Activated naive CD8-positive, alpha-beta T cell (primary cell): Measurements from ENCODE around the gene PRR20E.
"Not testable (repeated sequence)": the region's sequence is repeated elsewhere in the genome, so short reads cannot be mapped to it uniquely, and the experiment has no call there.

Experiments
- H3K27ac Mint-ChIP-seq: one replicate; pipeline ENCODE4 v1.8.0; 2021; ENCODE audit warnings: mixed read lengths
- H3K27me3 Mint-ChIP-seq: one replicate; pipeline ENCODE4 v1.8.0; 2021; ENCODE audit warnings: mixed read lengths
- H3K36me3 Mint-ChIP-seq: one replicate; pipeline ENCODE4 v1.8.0; 2021; ENCODE audit warnings: mixed read lengths
- H3K4me1 Mint-ChIP-seq: one replicate; pipeline ENCODE4 v1.8.0; 2021; ENCODE audit warnings: low read depth, mixed read lengths
- H3K4me3 Mint-ChIP-seq: one replicate; pipeline ENCODE4 v1.8.0; 2021; ENCODE audit warnings: mild to moderate bottlenecking, mixed read lengths
- H3K9me3 Mint-ChIP-seq: one replicate; pipeline ENCODE4 v1.8.0; 2021; ENCODE audit warnings: low read depth, mixed read lengths

PRR20E gene

DNA sequence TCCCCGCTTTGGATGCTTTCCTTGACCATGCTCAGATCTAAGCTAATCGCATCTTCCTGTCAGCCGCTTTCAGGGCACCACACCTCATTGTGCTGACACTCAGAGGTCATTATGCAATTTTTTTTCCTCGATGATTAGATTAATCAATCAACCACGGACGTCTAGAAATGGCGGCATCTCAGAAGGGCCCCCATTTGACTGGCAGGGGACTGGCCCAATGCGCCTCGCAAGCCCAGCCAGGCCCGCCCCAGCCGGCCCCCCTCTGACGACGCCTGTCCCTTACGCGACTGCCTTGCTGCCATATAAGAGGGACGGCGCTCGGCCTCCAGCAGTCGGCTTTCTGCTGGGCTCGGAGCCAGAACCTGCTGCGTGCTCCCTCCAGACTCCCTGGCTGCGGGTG is at the start of gene PRR20E:
Gene PRR20E, plus strand, starts transcription at position 301 of the 400 bp plus-strand sequence. CDS start 387 bp downstream, outside the sequence.
- not testable (repeated sequence) for H3K9me3 Mint-ChIP-seq, H3K27ac Mint-ChIP-seq, H3K4me1 Mint-ChIP-seq

GRCh38 chr13:57123681-57124080 is 43.3 kb upstream of the PRR20E start:
- H3K4me1 Mint-ChIP-seq, result no peaks in the 10 kb centered on the region
- H3K4me3 Mint-ChIP-seq, result no peak overlapping the region
- H3K27ac Mint-ChIP-seq, result no peak overlapping the region
- H3K9me3 Mint-ChIP-seq, result peaks cover 7% of the 10 kb centered on the region
- no peaks in the 10 kb centered on the region for H3K36me3 Mint-ChIP-seq
- H3K27me3 Mint-ChIP-seq, result no peaks in the 10 kb centered on the region

More for the DNA sequence above, at the start of gene PRR20E:
- H3K36me3 Mint-ChIP-seq, H3K4me3 Mint-ChIP-seq, H3K27me3 Mint-ChIP-seq: not testable (repeated sequence)

GRCh38 chr13:57128909-57129308 is 38.1 kb upstream of the PRR20E start:
- no peaks in the 10 kb centered on the region for H3K4me1 Mint-ChIP-seq
- no peak overlapping the region for H3K27ac Mint-ChIP-seq
- no peaks in the 10 kb centered on the region for H3K36me3 Mint-ChIP-seq
- H3K27me3 Mint-ChIP-seq, result no peaks in the 10 kb centered on the region
- no peak overlapping the region for H3K4me3 Mint-ChIP-seq
- peaks cover 4% of the 10 kb centered on the region for H3K9me3 Mint-ChIP-seq

DNA sequence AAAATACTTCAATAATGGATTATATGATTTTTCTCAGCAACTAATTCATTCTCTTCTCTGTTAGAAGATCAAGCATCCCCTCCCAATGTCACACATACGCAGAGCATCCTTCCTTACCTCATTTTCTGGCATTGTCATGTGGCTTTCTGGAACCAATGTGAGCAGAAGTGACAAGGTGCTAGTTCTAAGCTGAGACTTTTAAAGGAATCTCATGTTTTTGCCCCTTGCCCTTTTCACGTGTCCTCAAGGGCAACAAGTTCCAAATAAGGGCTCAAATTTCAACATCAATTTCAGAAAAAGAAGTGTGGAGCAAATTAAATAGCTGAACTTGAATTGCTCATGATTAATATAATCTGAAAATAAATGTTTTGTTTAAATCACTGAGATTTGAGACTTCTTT is 30.9 kb upstream of the PRR20E start:
- Mint-ChIP-seq H3K27ac (no peak overlapping the region), H3K4me3 (no peak overlapping the region), H3K4me1 (no peaks in the 10 kb centered on the region), H3K27me3 (no peaks in the 10 kb centered on the region), H3K9me3 (no peaks in the 10 kb centered on the region), H3K36me3 (no peaks in the 10 kb centered on the region)

GRCh38 chr13:57137585-57137984 is 29.4 kb upstream of the PRR20E start:
- Mint-ChIP-seq H3K4me1 (no peaks in the 10 kb centered on the region), H3K36me3 (no peaks in the 10 kb centered on the region), H3K4me3 (no peak overlapping the region), H3K27me3 (no peaks in the 10 kb centered on the region), H3K9me3 (no peaks in the 10 kb centered on the region), H3K27ac (no peak overlapping the region)

DNA sequence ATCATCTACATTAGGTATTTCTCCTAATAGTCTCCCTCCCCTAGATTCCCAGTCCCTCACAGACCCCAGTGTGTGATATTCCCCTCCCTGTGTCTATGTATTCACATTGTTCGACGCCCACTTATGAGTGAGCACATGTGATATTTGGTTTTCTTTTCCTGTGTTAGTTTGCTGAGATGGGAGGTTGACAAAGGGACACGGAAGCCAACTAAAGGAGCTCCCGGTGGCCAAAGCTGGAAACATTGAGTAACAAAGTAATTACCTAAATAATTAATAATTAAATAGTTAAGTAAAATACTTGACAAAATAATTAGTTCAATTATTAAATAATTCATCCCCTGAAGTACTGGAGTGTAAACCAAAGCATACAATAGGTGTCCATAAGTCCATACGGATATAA is 28.0 kb upstream of the PRR20E start:
- H3K4me3 Mint-ChIP-seq, result no peak overlapping the region
- H3K4me1 Mint-ChIP-seq, result no peaks in the 10 kb centered on the region
- no peaks in the 10 kb centered on the region for H3K27me3 Mint-ChIP-seq
- no peaks in the 10 kb centered on the region for H3K36me3 Mint-ChIP-seq
- H3K27ac Mint-ChIP-seq, result no peak overlapping the region
- H3K9me3 Mint-ChIP-seq, result no peaks in the 10 kb centered on the region

- H3K9me3 Mint-ChIP-seq, H3K27ac Mint-ChIP-seq, H3K36me3 Mint-ChIP-seq, H3K27me3 Mint-ChIP-seq, H3K4me3 Mint-ChIP-seq, H3K4me1 Mint-ChIP-seq: not testable (repeated sequence)
Observed at GRCh38 chr13:57139781-57140180, 27.2 kb upstream of the PRR20E start.

- not testable (repeated sequence) for H3K4me1 Mint-ChIP-seq, H3K36me3 Mint-ChIP-seq, H3K9me3 Mint-ChIP-seq, H3K4me3 Mint-ChIP-seq, H3K27me3 Mint-ChIP-seq, H3K27ac Mint-ChIP-seq
Observed at GRCh38 chr13:57140235-57140968, 26.6 kb upstream of the PRR20E start, which contains the start of gene PRR20A. PRR20A (plus strand) TSS chr13:57140918; CDS start chr13:57141305, 387 bp downstream.

GRCh38 chr13:57147188-57147587 is 19.8 kb upstream of the PRR20E start, which contains the start of gene PRR20B:
PRR20B (plus strand) TSS chr13:57147488; CDS start chr13:57147875, 387 bp downstream.
- H3K9me3 Mint-ChIP-seq, H3K4me1 Mint-ChIP-seq, H3K36me3 Mint-ChIP-seq, H3K27ac Mint-ChIP-seq, H3K27me3 Mint-ChIP-seq, H3K4me3 Mint-ChIP-seq: not testable (repeated sequence)

GRCh38 chr13:57148106-57148505 is 18.9 kb upstream of the PRR20E start:
- not testable (repeated sequence) for H3K4me1 Mint-ChIP-seq, H3K9me3 Mint-ChIP-seq, H3K27ac Mint-ChIP-seq, H3K27me3 Mint-ChIP-seq, H3K36me3 Mint-ChIP-seq, H3K4me3 Mint-ChIP-seq

DNA sequence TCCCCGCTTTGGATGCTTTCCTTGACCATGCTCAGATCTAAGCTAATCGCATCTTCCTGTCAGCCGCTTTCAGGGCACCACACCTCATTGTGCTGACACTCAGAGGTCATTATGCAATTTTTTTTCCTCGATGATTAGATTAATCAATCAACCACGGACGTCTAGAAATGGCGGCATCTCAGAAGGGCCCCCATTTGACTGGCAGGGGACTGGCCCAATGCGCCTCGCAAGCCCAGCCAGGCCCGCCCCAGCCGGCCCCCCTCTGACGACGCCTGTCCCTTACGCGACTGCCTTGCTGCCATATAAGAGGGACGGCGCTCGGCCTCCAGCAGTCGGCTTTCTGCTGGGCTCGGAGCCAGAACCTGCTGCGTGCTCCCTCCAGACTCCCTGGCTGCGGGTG is 13.2 kb upstream of the PRR20E start, which contains the start of gene PRR20C:
Gene PRR20C, plus strand, starts transcription at position 301 of the 400 bp plus-strand sequence. CDS start 387 bp downstream, outside the sequence.
- H3K4me3 Mint-ChIP-seq, H3K9me3 Mint-ChIP-seq, H3K27ac Mint-ChIP-seq, H3K4me1 Mint-ChIP-seq, H3K36me3 Mint-ChIP-seq, H3K27me3 Mint-ChIP-seq: not testable (repeated sequence)

- H3K9me3 Mint-ChIP-seq, H3K4me3 Mint-ChIP-seq, H3K4me1 Mint-ChIP-seq, H3K36me3 Mint-ChIP-seq, H3K27ac Mint-ChIP-seq, H3K27me3 Mint-ChIP-seq: not testable (repeated sequence)
Observed at GRCh38 chr13:57160332-57160731, 6.7 kb upstream of the PRR20E start, which contains the start of gene PRR20D. PRR20D (plus strand) TSS chr13:57160632; CDS start chr13:57161019, 387 bp downstream.

DNA sequence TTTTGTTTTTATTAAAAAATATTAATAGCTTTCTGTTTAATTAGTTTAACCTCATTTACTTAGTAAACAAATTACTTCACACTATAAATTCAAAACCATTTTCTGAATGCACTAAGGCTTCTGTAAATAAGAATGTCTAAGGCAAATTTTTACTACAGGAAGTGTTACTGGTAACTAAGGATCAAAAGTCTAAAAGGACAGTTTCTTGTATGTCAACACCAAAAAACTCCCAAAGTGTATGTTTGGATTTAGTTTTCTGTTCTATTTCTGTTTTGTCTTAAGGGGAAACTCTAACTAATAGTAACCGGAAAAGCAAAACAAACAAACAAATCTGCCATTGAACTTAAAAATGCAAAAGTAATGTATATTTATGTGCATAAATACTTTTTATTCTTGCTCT is 24.7 kb downstream of the PRR20E start:
- Mint-ChIP-seq H3K9me3 (peaks cover 13% of the 10 kb centered on the region), H3K27me3 (no peaks in the 10 kb centered on the region), H3K27ac (no peak overlapping the region), H3K4me3 (no peak overlapping the region), H3K4me1 (no peaks in the 10 kb centered on the region), H3K36me3 (no peaks in the 10 kb centered on the region)

DNA sequence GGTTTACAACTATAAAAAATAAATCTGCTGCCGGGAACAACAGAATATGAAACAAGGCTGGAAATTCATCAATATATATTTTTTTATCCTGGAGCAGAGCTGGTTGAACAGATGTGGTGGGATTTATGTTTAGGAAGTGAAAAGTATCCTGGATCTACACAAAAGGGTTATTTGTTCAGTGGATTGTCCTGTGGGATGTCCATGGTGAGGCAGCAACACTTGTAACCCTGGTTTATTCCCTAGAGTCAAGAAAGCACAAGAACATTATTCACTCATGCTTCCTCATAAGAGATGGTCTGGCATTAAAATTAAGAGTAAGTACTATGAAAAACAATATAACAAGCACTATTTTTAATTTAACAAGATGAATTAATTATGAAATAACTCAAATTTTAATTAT is 46.0 kb downstream of the PRR20E start:
- Mint-ChIP-seq H3K27ac (no peak overlapping the region), H3K9me3 (peaks cover 3% of the 10 kb centered on the region), H3K4me1 (no peaks in the 10 kb centered on the region), H3K27me3 (no peaks in the 10 kb centered on the region), H3K4me3 (no peak overlapping the region), H3K36me3 (no peaks in the 10 kb centered on the region)
